CD4-positive, alpha-beta T cell treated with Interleukin-15 for 1 hour (primary cell): ENCODE data around the gene ZNF584.
"Not testable (repeated sequence)": the region's sequence is repeated elsewhere in the genome, so short reads cannot be mapped to it uniquely, and the experiment has no call there.

Source experiments
- DNase-seq: peaks from one replicate; pipeline ENCODE4 v3.0.0-alpha.2; 2020

The ZNF584 gene

DNA sequence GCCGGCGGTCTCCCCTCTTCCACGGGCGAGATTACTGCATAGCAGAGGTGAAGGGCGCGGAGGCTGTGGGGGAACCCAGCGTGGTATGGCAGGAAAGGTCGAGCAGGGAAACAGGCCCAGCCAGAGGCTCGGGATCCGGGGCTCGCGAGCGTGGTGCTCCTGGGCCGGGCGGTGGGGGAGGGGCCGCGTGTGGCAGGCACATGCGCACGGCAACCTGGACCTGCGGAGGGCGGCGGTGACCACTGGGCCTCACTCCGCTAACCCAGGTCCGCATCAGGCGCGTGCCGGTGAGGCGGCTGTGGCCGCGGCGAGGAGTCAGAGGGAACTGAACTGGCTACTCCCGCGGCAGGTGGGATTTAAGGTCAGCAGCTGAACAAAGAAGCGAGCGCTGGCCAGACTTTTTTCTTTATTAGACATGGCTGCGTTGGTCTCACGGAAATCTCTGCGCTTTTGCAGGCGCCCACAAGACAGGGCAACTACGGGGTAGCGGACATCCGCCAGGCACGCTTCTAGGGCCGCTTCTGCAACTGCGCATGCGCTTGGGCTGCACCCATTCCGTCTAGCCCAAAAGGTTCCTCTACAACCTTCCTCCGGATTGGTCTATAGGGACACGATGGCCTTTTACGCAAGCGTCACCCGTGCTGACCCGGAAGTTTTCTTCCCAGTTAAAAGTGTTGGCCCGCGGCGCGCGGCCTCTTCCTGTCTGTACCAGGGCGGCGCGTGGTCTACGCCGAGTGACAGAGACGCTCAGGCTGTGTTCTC is 21.7 kb upstream of the ZNF584 start, which contains the start of gene RPS5:
Gene RPS5 (plus strand): TSS at position 694 of the 762 bp plus-strand sequence. CDS start 869 bp downstream, outside the sequence.
- DNase-seq: peak; percentile 99

DNA sequence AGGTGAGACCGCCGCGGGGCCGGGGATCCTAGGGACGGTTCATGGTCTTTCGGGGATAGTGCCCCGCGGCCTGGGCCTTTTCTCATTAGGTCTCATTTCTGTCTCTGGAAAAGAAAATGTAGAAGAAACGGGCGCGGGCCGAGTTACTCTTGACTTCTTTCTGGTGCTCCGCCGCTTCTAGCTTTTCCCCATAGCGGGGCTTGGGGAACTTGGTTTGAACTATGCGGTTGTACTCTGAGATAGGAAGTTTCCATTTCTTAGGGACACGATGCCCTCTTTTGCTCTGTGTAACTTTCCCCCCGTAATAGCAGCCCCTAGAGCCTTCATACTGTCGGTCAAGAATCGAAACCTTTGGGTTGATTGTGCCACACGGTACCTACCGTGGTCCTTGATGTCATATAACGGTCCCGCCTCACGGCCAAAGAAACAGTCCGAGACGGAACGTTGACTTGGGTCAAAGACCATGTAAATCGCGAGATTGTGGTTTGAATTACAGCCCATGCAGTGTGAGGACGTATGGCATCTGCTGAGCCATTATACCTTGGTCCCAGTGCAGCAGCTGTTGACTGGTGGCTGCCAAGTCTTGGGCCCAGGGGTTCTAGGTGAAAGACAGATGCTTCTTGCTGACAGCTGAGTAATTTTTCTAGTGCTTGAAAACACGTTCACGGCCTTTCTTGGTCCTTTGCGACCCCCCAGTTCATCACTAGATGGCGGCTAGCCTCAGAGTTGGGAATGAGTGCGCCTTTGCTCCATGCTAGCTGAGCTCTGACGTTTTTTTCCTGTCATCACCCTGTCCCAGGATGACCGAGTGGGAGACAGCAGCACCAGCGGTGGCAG is 20.9 kb upstream of the ZNF584 start:
- no peak for DNase-seq

- no peak for DNase-seq
Observed at GRCh38 chr19:58388175-58388526, 20.3 kb upstream of the ZNF584 start.

- no peak for DNase-seq
Observed at GRCh38 chr19:58392945-58393724, 15.3 kb upstream of the ZNF584 start.

GRCh38 chr19:58393725-58394033 is 14.8 kb upstream of the ZNF584 start:
- DNase-seq: no peak

DNA sequence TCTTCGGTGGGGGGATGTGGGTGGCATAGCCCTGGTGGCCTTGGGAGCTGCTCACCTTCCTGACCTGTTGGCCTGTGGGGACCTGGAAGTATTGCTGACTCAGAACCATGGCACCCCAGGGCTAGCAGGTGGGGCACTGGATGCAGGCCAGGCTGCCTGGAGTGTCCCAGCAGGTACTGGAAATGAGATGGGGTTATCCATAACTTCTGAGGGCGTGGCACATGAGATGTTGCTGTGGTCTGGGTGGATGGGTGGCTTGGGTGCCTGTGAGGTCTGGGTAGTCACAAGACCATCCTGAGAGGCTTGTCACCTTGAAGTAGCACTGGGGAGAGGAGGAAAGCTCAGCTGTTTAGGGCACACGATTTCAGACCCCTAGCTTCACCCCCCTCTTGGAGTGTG is 13.6 kb upstream of the ZNF584 start:
- DNase-seq: no peak

GRCh38 chr19:58395220-58395978 is 13.1 kb upstream of the ZNF584 start, which contains the start of gene RNF225:
RNF225 (plus strand) TSS chr19:58395656; CDS start chr19:58396090, 434 bp downstream.
- DNase-seq: no peak

DNA sequence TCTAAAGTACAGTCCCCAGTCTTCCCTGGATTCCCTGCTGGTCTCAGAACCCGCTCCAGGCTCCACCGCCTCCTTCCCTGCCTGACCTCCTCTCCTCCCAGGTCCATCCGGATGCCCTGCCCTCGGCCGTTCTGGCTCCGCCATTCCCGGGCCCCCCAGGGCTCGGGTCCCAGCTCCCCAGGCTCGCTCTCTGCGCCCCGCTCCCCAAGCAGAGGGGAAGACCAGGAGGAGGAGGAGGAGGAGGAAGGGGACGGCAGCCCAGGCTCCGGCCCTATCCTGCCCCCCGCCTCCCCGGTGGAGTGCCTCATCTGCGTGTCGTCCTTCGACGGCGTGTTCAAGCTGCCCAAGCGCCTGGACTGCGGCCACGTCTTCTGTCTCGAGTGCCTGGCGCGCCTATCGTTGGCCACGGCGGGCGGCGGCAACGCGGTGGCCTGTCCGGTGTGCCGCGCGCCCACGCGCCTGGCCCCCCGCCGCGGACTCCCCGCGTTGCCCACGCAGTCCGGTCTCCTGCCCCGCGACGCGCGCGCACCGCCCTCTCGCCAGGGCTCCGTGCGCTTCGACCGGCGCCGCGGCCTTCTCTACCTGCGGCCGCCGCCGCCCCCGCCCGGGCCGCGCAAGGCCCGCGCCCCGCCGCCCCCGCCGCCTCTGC is 12.3 kb upstream of the ZNF584 start:
- DNase-seq: no peak

DNA sequence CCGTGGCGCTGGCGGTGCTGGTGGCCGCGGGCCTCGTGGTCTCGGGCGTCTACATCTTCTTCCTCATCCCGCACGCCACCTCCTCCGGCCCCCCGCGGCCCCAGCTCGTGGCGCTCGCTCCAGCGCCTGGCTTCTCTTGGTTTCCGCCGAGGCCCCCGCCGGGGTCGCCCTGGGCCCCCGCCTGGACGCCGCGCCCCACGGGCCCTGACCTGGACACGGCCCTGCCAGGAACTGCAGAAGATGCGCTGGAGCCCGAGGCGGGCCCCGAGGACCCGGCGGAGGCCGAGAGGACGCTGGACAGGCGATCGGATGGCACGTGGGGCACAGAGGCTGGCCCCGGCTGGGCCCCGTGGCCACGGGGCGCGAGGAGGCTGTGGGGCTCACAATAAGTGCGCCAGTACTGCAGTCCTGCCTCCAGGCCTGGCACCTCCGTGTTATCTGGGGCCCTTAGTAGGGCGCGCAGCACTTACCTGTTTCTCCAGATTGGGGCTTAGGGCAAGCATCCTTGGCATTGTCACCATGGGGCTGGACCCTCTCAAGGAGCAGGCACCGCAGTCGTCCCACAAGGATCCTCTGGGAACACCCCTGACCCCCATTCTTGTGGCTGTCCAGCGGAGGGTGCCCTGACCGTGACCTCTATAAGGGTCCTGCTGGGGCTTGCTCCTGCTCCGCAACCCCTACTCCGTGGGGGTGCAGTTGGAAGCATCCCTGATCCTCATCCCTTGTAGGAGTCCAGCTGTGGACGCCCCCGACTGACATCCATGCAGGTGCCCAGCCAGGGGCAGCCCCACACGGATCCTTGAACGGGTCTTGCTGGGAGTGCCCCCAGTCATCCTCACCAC is 11.5 kb upstream of the ZNF584 start:
- no peak for DNase-seq

- no peak for DNase-seq
Observed at GRCh38 chr19:58397533-58398037, 10.9 kb upstream of the ZNF584 start.

DNA sequence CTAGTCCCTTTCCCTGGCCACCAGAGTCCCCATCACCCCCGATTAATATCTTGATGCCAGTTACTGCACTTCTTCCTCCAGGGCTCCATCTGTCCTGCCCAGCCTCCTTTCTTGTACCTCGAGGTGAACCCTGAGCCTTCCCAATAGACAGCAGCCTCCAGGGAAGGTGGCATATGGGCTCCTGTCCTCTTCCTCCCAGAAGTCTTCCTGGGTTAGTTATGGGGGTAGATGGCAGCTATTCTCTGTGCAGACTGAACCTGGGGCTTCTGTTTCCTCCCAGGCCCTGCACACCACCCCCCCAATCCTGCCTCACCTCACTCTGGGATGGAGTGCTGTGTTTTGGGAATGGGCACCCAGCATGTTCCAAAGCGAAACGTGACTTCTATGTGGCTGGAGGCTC is 10.4 kb upstream of the ZNF584 start:
- no peak for DNase-seq

GRCh38 chr19:58398545-58398944 is 9.9 kb upstream of the ZNF584 start:
- no peak for DNase-seq

GRCh38 chr19:58399903-58400302 is 8.5 kb upstream of the ZNF584 start:
- DNase-seq: no peak

DNA sequence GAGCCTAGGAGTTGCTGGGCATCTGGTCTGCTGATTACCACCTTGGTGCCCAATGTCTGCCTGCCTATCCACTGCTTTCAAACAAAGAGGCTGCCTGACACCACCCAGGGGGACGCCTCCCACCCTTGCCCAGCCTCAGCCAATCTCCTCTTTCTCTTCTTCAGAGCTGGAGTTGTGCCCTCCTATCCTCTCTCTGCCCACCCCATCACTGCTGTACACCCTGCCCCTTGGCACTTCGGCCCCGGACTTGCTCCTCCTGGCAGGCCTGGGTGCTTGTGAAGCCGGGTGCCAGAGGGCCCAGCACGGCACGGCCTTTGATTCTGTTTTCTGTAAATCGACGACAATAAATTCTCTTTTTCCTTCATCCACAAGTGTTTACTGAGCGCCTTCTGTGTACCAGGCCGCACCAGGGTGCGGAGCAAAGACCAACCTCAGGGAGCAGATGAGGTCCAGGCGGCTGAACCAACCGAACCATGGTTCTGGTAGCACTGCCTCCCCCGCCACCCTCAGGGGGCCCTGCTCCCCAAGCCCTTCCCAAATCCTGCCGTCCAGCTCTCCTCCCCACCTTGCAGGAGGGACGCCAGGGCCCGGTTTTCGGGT is 8.0 kb upstream of the ZNF584 start:
- DNase-seq: no peak

DNA sequence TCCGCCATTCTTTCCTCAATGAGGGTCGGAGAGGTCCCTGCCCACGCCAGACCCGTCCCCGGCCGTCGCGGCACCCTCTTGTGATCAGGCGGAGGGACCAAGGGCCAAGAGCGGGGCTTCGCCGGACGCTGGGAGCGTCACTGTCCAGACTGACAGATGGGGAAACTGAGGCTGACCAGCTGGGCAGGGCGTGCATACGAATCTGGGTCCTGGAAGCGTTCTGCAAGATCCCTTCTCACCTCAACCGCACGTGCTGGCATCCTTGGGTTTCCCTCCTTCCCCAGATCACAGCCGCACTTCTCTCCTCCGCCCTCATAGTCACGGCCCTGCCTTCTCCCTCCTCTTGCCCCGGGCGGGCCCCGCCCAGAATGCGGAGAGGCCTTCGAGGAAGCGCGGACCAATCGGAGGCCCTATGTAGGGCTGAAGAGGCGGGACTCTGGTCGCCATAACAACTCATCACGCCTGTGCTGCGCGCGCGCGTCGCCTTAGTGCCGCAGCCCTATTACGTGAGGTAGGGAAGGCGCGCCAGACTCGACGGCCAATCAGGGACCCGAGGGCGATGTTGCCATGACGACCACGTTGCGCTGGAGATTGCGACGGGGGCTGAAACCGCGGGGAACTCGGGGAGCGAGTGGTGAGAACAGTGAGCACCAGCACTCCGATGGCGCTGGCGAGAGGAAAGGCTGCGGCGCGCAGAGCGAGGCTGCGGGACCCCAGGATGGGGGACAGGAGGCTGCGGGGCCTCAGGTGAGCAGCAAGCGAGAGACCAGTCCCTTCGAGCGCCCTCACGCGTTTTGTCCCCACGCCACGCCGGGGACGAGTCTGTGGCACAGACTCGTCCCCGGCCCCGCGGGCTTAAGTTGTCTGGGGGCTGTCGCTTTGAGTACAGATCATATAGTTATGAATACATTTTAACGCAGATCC is 7.3 kb upstream of the ZNF584 start:
- peak; percentile 99 for DNase-seq

DNA sequence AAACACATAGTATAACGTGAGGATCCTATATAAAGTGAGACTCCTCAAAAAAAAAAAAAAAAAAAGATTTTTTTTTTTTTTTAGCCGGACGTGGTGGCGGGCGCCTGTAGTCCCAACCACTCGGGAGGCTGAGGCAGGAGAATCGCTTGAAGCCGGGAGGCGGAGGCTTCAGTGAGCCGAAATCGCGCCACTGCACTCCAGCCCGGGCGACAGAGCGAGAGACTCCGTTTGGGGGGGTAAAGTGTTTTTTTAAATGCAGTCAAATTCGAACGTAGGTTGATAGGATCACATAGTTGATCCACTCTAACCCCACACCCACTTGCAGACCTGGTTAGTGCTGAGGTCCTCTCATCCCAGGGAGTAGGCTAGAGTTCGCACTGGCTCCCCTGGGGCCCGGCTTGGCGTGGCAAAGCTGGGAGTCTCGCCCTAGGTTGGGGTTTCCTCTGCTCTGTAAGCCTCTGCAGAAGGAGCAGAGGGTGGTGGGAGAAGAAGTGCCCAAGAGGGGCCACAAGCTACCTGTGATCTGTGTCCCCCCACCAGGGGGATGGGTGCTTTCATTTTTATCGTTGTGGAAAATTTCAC is 6.5 kb upstream of the ZNF584 start:
- DNase-seq: no peak

DNA sequence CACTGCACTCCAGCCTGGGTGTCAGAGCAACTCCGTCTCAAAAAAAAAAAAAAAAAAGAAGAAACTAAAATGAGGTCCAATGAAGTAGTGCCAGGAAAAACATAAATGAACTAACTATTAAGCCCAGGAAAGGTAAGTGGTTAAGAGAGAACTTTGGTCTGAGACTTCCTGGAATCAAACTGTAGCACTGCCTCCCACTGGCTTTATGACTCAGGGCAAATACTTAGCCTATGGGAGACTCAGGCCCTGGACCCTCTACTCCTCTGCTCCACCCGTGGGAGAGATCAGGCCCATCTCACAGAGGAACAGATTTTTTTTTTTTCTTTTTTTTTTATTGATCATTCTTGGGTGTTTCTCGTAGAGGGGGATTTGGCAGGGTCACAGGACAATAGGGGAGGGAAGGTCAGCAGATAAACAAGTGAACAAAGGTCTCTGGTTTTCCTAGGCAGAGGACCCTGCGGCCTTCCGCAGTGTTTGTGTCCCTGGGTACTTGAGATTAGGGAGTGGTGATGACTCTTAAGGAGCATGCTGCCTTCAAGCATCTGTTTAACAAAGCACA is 4.5 kb upstream of the ZNF584 start:
- DNase-seq: not testable (repeated sequence)

GRCh38 chr19:58406818-58407657 is 1.4 kb upstream of the ZNF584 start:
- DNase-seq: no peak
